Measurements from ENCODE around the gene MSH6.

DNA sequence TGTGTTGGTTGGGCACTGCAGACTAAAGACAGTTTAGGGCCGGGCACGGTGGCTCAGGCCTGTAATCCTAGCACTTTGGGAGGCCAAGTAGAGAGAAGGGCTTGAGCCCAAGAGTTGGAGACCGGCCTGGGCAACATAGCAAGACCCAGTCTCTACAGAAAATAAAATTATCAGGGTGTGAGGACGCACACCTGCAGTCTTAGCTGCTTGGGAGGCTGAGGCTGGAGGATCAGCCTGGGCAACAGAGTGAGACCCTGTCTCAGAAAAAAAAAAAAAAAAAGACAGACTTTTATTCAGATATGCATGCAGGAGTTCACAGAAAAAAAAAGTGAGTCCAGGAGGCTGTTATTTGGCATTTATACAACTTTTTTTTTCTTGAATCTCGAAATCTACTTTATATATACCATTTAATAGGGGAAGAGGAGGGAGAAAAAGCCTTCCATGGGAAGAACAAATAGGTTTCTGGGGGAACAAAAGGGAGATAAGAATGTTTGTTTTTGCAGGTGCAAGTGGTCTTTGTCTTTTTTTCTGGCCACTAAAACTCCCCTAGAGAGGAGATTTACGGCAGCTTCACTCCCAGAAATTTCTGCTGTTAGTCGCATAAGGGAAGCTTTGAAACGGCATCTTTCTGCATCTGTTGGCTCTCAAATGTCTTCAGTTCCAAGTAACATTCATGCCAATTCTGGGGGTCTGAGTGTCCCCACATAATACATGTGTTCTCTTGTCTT, 4.1 kb upstream of the MSH6 start:
- TF ChIP-seq SP1 (IDR thresholded peaks at IDR 0.05) (no peak), HDGF (IDR thresholded peaks at IDR 0.05; ENCODE audit: borderline replicate concordance) (no peak), L3MBTL2 (conservative IDR thresholded peaks at IDR 0.05) (no peak), BHLHE40 (IDR thresholded peaks at IDR 0.05; ENCODE audit: borderline replicate concordance) (no peak), CTBP1 (IDR thresholded peaks at IDR 0.05; ENCODE audit: borderline replicate concordance) (no peak), FOXM1 (IDR thresholded peaks at IDR 0.05; ENCODE audit: borderline replicate concordance) (no peak), NFRKB (IDR thresholded peaks at IDR 0.05) (no peak), FOXA1 (IDR thresholded peaks at IDR 0.05) (no peak)

All from HEK293T (cell line).